Fibroblast of skin of abdomen (primary cell): ENCODE results near the gene SMPD4.
"Not testable (repeated sequence)": the region's sequence is repeated elsewhere in the genome, so short reads cannot be mapped to it uniquely, and the experiment has no call there.

ENCODE experiments used
- DNase-seq: peaks from one replicate; pipeline ENCODE4 v3.0.0-alpha.2; 2013

Gene SMPD4

GRCh38 chr2:130185896-130186295 lies 4.5 kb upstream of the SMPD4 start:
- no peak for DNase-seq

- no peak for DNase-seq
These were observed 4.0 kb upstream of the SMPD4 start for GRCh38 chr2:130185436-130185835.

GRCh38 chr2:130183512-130184373 lies 2.3 kb upstream of the SMPD4 start:
- peak; percentile 44 for DNase-seq

- DNase-seq: peak; percentile 7
These were observed 1.6 kb upstream of the SMPD4 start for GRCh38 chr2:130182826-130183511.

- DNase-seq: peak; percentile 86
These were observed 679 bp upstream of the SMPD4 start, which contains the start of gene MZT2B for GRCh38 chr2:130181880-130182682. Gene MZT2B, plus strand, starts transcription at chr2:130182262. Its CDS starts 21 bp downstream, at chr2:130182283.

GRCh38 chr2:130180404-130181324 lies 738 bp downstream of the SMPD4 start:
- DNase-seq: not testable (repeated sequence)

GRCh38 chr2:130174866-130175265 lies 6.5 kb downstream of the SMPD4 start:
- not testable (repeated sequence) for DNase-seq

GRCh38 chr2:130169896-130170295 lies 11.5 kb downstream of the SMPD4 start:
- no peak for DNase-seq

- not testable (repeated sequence) for DNase-seq
These were observed 12.2 kb downstream of the SMPD4 start for GRCh38 chr2:130169163-130169562.

GRCh38 chr2:130166611-130167010 lies 14.8 kb downstream of the SMPD4 start:
- DNase-seq: not testable (repeated sequence)

- no peak for DNase-seq
These were observed 15.9 kb downstream of the SMPD4 start for GRCh38 chr2:130165293-130166016.

- no peak for DNase-seq
These were observed 18.4 kb downstream of the SMPD4 start for GRCh38 chr2:130162968-130163367.

- DNase-seq: not testable (repeated sequence)
These were observed 18.9 kb downstream of the SMPD4 start for GRCh38 chr2:130162486-130162885.

GRCh38 chr2:130160838-130161705 lies 20.3 kb downstream of the SMPD4 start:
- DNase-seq: not testable (repeated sequence)

- DNase-seq: no peak
These were observed 21.3 kb downstream of the SMPD4 start for GRCh38 chr2:130160131-130160530.

GRCh38 chr2:130159376-130159775 lies 22.0 kb downstream of the SMPD4 start:
- DNase-seq: not testable (repeated sequence)

- no peak for DNase-seq
These were observed 22.8 kb downstream of the SMPD4 start for GRCh38 chr2:130158631-130159030.

GRCh38 chr2:130157825-130158514 lies 23.4 kb downstream of the SMPD4 start:
- not testable (repeated sequence) for DNase-seq

GRCh38 chr2:130157354-130157753 lies 24.0 kb downstream of the SMPD4 start:
- not testable (repeated sequence) for DNase-seq
